Upper lobe of left lung (tissue), 4 donors: ENCODE measurements around the gene GRB10.

ENCODE experiments used
- POLR2AphosphoS5 ChIP-seq, 2 donors: sonication (generic); formaldehyde crosslinking; IDR thresholded peaks; one replicate each; pipeline ENCODE4 v1.5.1; 2017; ENCODE audit warnings: antibody characterized with exemption in 2 of 2
- TF ChIP-seq, protein P1 (sequence below), 6 experiments: fragments of 450-650 bp in 4 of 6; fragments of 200-600 bp in 2 of 6; sonication (generic) in 2 of 6; IDR thresholded peaks; one replicate each; pipeline ENCODE4 v1.5.1; 2016 to 2019; ENCODE audit warnings: antibody characterized with exemption in 6 of 6

GRCh38 chr7:50621206-50621605, 161.5 kb downstream of the GRB10 start:
- TF ChIP-seq, protein P1, sequence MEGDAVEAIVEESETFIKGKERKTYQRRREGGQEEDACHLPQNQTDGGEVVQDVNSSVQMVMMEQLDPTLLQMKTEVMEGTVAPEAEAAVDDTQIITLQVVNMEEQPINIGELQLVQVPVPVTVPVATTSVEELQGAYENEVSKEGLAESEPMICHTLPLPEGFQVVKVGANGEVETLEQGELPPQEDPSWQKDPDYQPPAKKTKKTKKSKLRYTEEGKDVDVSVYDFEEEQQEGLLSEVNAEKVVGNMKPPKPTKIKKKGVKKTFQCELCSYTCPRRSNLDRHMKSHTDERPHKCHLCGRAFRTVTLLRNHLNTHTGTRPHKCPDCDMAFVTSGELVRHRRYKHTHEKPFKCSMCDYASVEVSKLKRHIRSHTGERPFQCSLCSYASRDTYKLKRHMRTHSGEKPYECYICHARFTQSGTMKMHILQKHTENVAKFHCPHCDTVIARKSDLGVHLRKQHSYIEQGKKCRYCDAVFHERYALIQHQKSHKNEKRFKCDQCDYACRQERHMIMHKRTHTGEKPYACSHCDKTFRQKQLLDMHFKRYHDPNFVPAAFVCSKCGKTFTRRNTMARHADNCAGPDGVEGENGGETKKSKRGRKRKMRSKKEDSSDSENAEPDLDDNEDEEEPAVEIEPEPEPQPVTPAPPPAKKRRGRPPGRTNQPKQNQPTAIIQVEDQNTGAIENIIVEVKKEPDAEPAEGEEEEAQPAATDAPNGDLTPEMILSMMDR (IDR thresholded peaks at IDR 0.05), result no peak
- TF ChIP-seq POLR2AphosphoS5 (IDR thresholded peaks at IDR 0.05), result no peak
